ENCODE data around the gene EDN2. TPM values are rescaled to one million over a fixed set of nuclear protein-coding genes. Genes with fewer than 3 reads are reported as not detected.
A peak's percentile ranks its signal among the peaks of the same experiment; 100 is the strongest.

The EDN2 gene
- total RNA-seq, 1 donor from 2014 or later, result 3.5 TPM

GRCh38 chr1:41504114-41505035 is 19.9 kb upstream of the EDN2 start:
- no peak for DNase-seq (ENCODE audit: low spot score in 2 of 2, unreplicated experiment in 2 of 2)
- peaks cover 26% of the 10 kb centered on the region for H3K4me1 Mint-ChIP-seq

GRCh38 chr1:41503538-41504113 is 19.1 kb upstream of the EDN2 start:
- no peak overlapping the region for H3K4me3 Mint-ChIP-seq

More at GRCh38 chr1:41504114-41505035, 19.9 kb upstream of the EDN2 start:
- Mint-ChIP-seq H3K4me3 (no peak overlapping the region), H3K9me3 (no peaks in the 10 kb centered on the region), H3K27me3 (ENCODE audit: low read depth) (peaks cover 2% of the 10 kb centered on the region), H3K36me3 (no peaks in the 10 kb centered on the region), H3K27ac (peak overlapping the region; percentile 57)
- no peak for TF ChIP-seq CTCF (IDR thresholded peaks at IDR 0.05; ENCODE audit: unreplicated experiment)

GRCh38 chr1:41502912-41503311 is 18.4 kb upstream of the EDN2 start:
- no peak for TF ChIP-seq CTCF (IDR thresholded peaks at IDR 0.05; ENCODE audit: unreplicated experiment)
- Mint-ChIP-seq H3K27me3 (ENCODE audit: low read depth) (peaks cover 2% of the 10 kb centered on the region), H3K4me1 (peaks cover 32% of the 10 kb centered on the region), H3K9me3 (no peaks in the 10 kb centered on the region), H3K27ac (no peak overlapping the region), H3K36me3 (no peaks in the 10 kb centered on the region), H3K4me3 (no peak overlapping the region)
- DNase-seq (ENCODE audit: low spot score in 2 of 2, unreplicated experiment in 2 of 2), result no peak

More at GRCh38 chr1:41503538-41504113, 19.1 kb upstream of the EDN2 start:
- Mint-ChIP-seq H3K9me3 (no peaks in the 10 kb centered on the region), H3K27ac (peak overlapping the region; percentile 49), H3K36me3 (no peaks in the 10 kb centered on the region), H3K27me3 (ENCODE audit: low read depth) (peaks cover 2% of the 10 kb centered on the region), H3K4me1 (peaks cover 26% of the 10 kb centered on the region)
- no peak for TF ChIP-seq CTCF (IDR thresholded peaks at IDR 0.05; ENCODE audit: unreplicated experiment)
- no peak for DNase-seq (ENCODE audit: low spot score in 2 of 2, unreplicated experiment in 2 of 2)

- TF ChIP-seq CTCF (IDR thresholded peaks at IDR 0.05; ENCODE audit: unreplicated experiment), result no peak
- Mint-ChIP-seq H3K27ac (no peak overlapping the region), H3K27me3 (ENCODE audit: low read depth) (no peaks in the 10 kb centered on the region), H3K4me3 (no peak overlapping the region), H3K9me3 (no peaks in the 10 kb centered on the region), H3K4me1 (peaks cover 35% of the 10 kb centered on the region), H3K36me3 (no peaks in the 10 kb centered on the region)
- DNase-seq (ENCODE audit: low spot score in 2 of 2, unreplicated experiment in 2 of 2), result no peak
These were observed 17.1 kb upstream of the EDN2 start for GRCh38 chr1:41501581-41501980.

GRCh38 chr1:41500781-41501518 is 16.5 kb upstream of the EDN2 start:
- Mint-ChIP-seq H3K4me3 (no peak overlapping the region), H3K4me1 (peaks cover 35% of the 10 kb centered on the region), H3K27ac (peak overlapping the region; percentile 59), H3K27me3 (ENCODE audit: low read depth) (no peaks in the 10 kb centered on the region), H3K36me3 (no peaks in the 10 kb centered on the region), H3K9me3 (no peaks in the 10 kb centered on the region)
- DNase-seq (ENCODE audit: low spot score in 2 of 2, unreplicated experiment in 2 of 2), result no peak
- no peak for TF ChIP-seq CTCF (IDR thresholded peaks at IDR 0.05; ENCODE audit: unreplicated experiment)

All from mesothelial cell of epicardium (in vitro differentiated cells).